ENCODE results near the gene FNDC3B. TPM values are rescaled to one million over a fixed set of nuclear protein-coding genes. Genes with fewer than 3 reads are reported as not detected.

Gene FNDC3B
- total and polyA plus RNA-seq, 9 of the 15 experiments (the other 6 are each of a cell fraction or from before 2014, with no cell fraction given), result 7.0 to 35.8 (median 16.2) TPM

DNA sequence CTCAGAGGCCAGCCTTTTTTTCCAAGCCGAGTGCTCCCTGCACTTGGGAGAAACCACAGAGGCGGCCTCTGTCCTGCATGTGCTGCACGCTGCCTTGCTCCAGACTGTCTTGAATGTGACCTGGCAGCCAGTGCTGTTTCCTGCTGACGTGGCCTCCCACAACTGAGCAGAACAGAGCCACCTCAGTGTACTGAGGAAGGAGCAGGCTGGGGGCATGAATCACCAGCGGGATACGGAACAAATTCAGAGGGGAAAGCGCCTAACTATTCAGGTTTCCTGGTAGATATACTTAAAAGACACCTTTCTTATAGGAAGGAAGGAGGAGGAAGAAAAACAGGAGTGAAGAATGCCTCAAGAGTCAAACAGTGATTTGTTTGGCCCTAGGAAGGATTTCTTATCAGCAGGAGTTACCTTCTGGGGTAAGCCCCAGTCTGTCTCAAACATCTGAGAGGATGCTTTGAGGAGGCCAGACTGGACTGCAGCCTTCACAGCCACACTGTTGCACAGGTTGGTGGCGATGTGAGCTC lies 114.0 kb downstream of the FNDC3B start (continued):
- TF ChIP-seq BHLHE40 (IDR thresholded peaks at IDR 0.05; ENCODE audit: low read length), result peak; percentile 72
- TF ChIP-seq SUPT5H (IDR thresholded peaks at IDR 0.05), result no peak
- no peak for TF ChIP-seq ZKSCAN8 (CRISPR knock-in tag; IDR thresholded peaks at IDR 0.05)
- TF ChIP-seq, protein P1, sequence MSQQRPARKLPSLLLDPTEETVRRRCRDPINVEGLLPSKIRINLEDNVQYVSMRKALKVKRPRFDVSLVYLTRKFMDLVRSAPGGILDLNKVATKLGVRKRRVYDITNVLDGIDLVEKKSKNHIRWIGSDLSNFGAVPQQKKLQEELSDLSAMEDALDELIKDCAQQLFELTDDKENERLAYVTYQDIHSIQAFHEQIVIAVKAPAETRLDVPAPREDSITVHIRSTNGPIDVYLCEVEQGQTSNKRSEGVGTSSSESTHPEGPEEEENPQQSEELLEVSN (IDR thresholded peaks at IDR 0.05; ENCODE audit: borderline replicate concordance in 1 of 2, extremely low read depth in 1 of 2, insufficient read depth in 1 of 2, insufficient read length in 1 of 2, low read depth in 1 of 2, low read length in 1 of 2, poor library complexity in 1 of 2, severe bottlenecking in 1 of 2), result peak in 1 of 2 experiments; percentile 28
- TF ChIP-seq FOSL1 (tag; conservative IDR thresholded peaks at IDR 0.05), result peak; percentile 69
- no peak for TF ChIP-seq HMG20B (CRISPR knock-in tag; IDR thresholded peaks at IDR 0.05)
- no peak for TF ChIP-seq SIRT6 (IDR thresholded peaks at IDR 0.05; ENCODE audit: low read depth, low read length)
- TF ChIP-seq EP400 (IDR thresholded peaks at IDR 0.05), result peak; percentile 31

DNA sequence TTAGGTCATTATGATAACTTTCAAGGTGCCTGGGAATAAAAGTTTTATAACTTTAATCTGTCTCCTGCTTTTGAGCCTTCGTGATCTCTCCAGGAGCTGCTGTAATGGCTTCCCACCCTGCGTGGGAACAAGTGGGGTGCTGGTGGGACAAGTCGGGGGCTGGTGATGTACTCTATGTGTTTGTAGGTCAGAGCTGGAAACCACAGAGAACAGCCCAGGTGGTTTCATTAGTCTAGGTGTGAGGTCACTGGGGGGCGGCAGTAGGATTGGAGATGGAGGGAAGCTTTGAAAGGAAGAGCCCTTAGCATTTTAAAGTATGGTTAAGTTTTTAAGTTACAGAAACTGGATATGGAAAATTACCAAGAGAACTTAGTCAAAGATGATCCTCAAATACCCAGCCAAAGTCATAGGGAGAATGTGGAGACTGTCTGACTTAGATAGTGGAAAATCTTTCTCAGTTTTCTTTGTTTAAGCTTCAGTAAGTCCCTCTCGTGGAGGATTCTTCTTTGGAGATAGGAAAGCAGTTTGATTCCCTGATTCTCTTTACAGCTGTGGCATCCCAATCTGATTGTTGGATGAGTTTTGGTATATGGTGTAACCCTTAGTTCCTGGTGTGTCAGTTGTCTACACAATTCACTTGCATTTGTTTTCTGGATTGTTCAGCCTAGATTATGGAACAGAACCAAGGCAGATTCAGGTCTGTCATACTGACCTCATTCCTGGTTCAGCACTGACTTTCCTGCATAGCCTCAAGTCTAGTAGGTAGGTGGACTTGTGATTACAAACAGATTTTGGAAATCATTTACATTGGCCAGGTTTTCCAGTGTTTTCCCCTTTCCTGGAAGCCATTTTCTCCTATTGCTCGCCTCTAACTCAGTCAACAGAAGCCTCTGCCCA lies 115.6 kb downstream of the FNDC3B start:
- Histone ChIP-seq H3K4me1 (replicated peaks in 1 of 2; ENCODE audit: control insufficient read depth in 2 of 2, insufficient read depth in 2 of 2, low read length in 2 of 2) (peaks cover 5 to 15% of the 10 kb centered on the region in 2 experiments; a peak in 3 of 5 replicates), H4K20me1 (replicated peaks; ENCODE audit: control insufficient read depth, insufficient read depth, low read length) (peaks cover 8% of the 10 kb centered on the region), H3K27me3 (ENCODE audit: control insufficient read depth in 2 of 2, insufficient read depth in 2 of 2, low read length in 2 of 2) (no peaks in the 10 kb centered on the region), H2AFZ (ENCODE audit: low read depth, low read length) (no peak overlapping the region), H3K79me2 (ENCODE audit: control insufficient read depth, insufficient read depth, low read length) (peaks cover 61% of the 10 kb centered on the region), H3K9ac (ENCODE audit: insufficient read depth in 1 of 2, low read depth in 2 of 2, low read length in 2 of 2) (no peak overlapping the region), H3K9me3 (replicated peaks; ENCODE audit: control insufficient read depth, insufficient read depth, low read depth, low read length) (no peaks in the 10 kb centered on the region), H3K9me1 (ENCODE audit: control insufficient read depth, insufficient read depth, low read length) (no peaks in the 10 kb centered on the region), H3K27ac (ENCODE audit: extremely low read depth, low read depth, low read length) (no peak overlapping the region), H3K4me2 (ENCODE audit: insufficient read depth, low read length) (no peak overlapping the region), H3K36me3 (ENCODE audit: control insufficient read depth, insufficient read depth, low read length) (no peaks in the 10 kb centered on the region; the same call in 2 of the 3 replicates), H3K4me3 (no peak overlapping the region)
- no peak for TF ChIP-seq ZC3H8 (IDR thresholded peaks at IDR 0.05)
- no peak for TF ChIP-seq STAT5B (CRISPR knock-in tag; IDR thresholded peaks at IDR 0.05)
- no peak for TF ChIP-seq NR2C1 (IDR thresholded peaks at IDR 0.05)
- no peak for TF ChIP-seq NR2C1 (tag; IDR thresholded peaks at IDR 0.05)
- TF ChIP-seq FOXA1 (IDR thresholded peaks at IDR 0.05; ENCODE audit: borderline replicate concordance), result no peak
- no peak for TF ChIP-seq PHF20 (IDR thresholded peaks at IDR 0.05; ENCODE audit: partially characterized antibody)
- TF ChIP-seq GATAD2A (IDR thresholded peaks at IDR 0.05), result no peak
- TF ChIP-seq MAFK (IDR thresholded peaks at IDR 0.05; ENCODE audit: low read length), result no peak
- TF ChIP-seq DMBX1 (CRISPR knock-in tag; IDR thresholded peaks at IDR 0.05; ENCODE audit: borderline replicate concordance), result no peak
- TF ChIP-seq SRSF9 (IDR thresholded peaks at IDR 0.05; ENCODE audit: borderline replicate concordance, low read depth, low read length), result no peak
- no TSS peak for BruUV-seq (replicated peaks)
- intact Hi-C loops (cut with micrococcal nuclease), result no loop called here
- no peak for ATAC-seq
- in situ Hi-C loops (cut with MboI), result no loop called here
- ChIA-PET POLR2A (interaction anchor here (1.2 kb wide), 1 partner anchor 14 kb away, joined by 3 read pairs; no protein-coding TSS in a partner anchor), CTCF (ENCODE audit: low intra/inter-chr PET ratio) (no interaction called here)
- no peak for DNase-seq (ENCODE audit: extremely low read depth in 1 of 4, low spot score in 3 of 4)
- WGBS (ENCODE audit: insufficient coverage, low coverage, missing lambda C conversion rate), result 67% methylated on average over 6 of the region's 6 CpGs
- no peak for FAIRE-seq
